KMS-11 (cell line): ENCODE data around the gene CRY2.
"Not testable (repeated sequence)": the region's sequence is repeated elsewhere in the genome, so short reads cannot be mapped to it uniquely, and the experiment has no call there.

ENCODE experiments used
- H2AFZ ChIP-seq: fragments of 200-600 bp; sonication (generic); 2 replicates; pipeline ENCODE4 v1.6.1; 2016; ENCODE audit warnings: antibody characterized with exemption, mixed run types, low read depth
- H3K27ac ChIP-seq: fragments of 200-600 bp; sonication (generic); 2 replicates; pipeline ENCODE4 v1.6.1; 2016; ENCODE audit warnings: mild to moderate bottlenecking, mixed run types
- H3K27me3 ChIP-seq: fragments of 200-600 bp; sonication (generic); 2 replicates; pipeline ENCODE4 v1.6.1; 2017; ENCODE audit warnings: mild to moderate bottlenecking, low read depth, mixed run types, moderate library complexity; ENCODE audit not compliant: insufficient read depth
- H3K36me3 ChIP-seq: fragments of 200-600 bp; sonication (generic); 2 replicates; pipeline ENCODE4 v1.6.1; 2017; ENCODE audit warnings: mild to moderate bottlenecking, mixed run types; ENCODE audit not compliant: insufficient read depth
- H3K4me1 ChIP-seq: fragments of 200-600 bp; sonication (generic); 2 replicates; pipeline ENCODE4 v1.6.1; 2016; ENCODE audit warnings: mild to moderate bottlenecking, low read depth, mixed run types; ENCODE audit not compliant: poor library complexity, severe bottlenecking
- H3K4me2 ChIP-seq: fragments of 200-600 bp; sonication (generic); 2 replicates; pipeline ENCODE4 v1.7.0; 2016; ENCODE audit warnings: mild to moderate bottlenecking, mixed run types
- H3K4me3 ChIP-seq: fragments of 200-600 bp; sonication (generic); IDR thresholded peaks from 2 replicates; pipeline ENCODE4 v1.6.1; 2017; ENCODE audit warnings: low read depth, low read length, mixed read lengths; ENCODE audit not compliant: insufficient read depth
- H3K79me2 ChIP-seq: fragments of 200-600 bp; sonication (generic); 2 replicates; pipeline ENCODE4 v1.6.1; 2016; ENCODE audit warnings: low read depth, mixed run types; ENCODE audit not compliant: insufficient read depth
- H3K9ac ChIP-seq: fragments of 200-600 bp; sonication (generic); 2 replicates; pipeline ENCODE4 v1.6.1; 2016; ENCODE audit warnings: mild to moderate bottlenecking, mixed run types
- H4K20me1 ChIP-seq: fragments of 200-600 bp; sonication (generic); 2 replicates; pipeline ENCODE4 v1.6.1; 2016; ENCODE audit warnings: mild to moderate bottlenecking, mixed run types; ENCODE audit not compliant: insufficient read depth
- TF ChIP-seq, protein P1 (sequence below): fragments of 200-600 bp; sonication (generic); conservative IDR thresholded peaks from 2 replicates; pipeline ENCODE4 v1.6.1; 2017; ENCODE audit warnings: low read depth, mild to moderate bottlenecking, antibody characterized with exemption, low read length, moderate library complexity, mixed read lengths

Gene CRY2

GRCh38 chr11:45818961-45819605 lies 28.2 kb upstream of the CRY2 start:
- TF ChIP-seq, protein P1, sequence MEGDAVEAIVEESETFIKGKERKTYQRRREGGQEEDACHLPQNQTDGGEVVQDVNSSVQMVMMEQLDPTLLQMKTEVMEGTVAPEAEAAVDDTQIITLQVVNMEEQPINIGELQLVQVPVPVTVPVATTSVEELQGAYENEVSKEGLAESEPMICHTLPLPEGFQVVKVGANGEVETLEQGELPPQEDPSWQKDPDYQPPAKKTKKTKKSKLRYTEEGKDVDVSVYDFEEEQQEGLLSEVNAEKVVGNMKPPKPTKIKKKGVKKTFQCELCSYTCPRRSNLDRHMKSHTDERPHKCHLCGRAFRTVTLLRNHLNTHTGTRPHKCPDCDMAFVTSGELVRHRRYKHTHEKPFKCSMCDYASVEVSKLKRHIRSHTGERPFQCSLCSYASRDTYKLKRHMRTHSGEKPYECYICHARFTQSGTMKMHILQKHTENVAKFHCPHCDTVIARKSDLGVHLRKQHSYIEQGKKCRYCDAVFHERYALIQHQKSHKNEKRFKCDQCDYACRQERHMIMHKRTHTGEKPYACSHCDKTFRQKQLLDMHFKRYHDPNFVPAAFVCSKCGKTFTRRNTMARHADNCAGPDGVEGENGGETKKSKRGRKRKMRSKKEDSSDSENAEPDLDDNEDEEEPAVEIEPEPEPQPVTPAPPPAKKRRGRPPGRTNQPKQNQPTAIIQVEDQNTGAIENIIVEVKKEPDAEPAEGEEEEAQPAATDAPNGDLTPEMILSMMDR: no peak
- Histone ChIP-seq H3K79me2 (no peaks in the 10 kb centered on the region), H2AFZ (no peak overlapping the region), H3K27ac (no peak overlapping the region), H3K4me1 (peaks cover 53% of the 10 kb centered on the region), H3K4me2 (no peak overlapping the region), H3K27me3 (no peaks in the 10 kb centered on the region), H3K9ac (no peak overlapping the region), H3K4me3 (no peak overlapping the region), H4K20me1 (no peaks in the 10 kb centered on the region), H3K36me3 (no peaks in the 10 kb centered on the region)

DNA sequence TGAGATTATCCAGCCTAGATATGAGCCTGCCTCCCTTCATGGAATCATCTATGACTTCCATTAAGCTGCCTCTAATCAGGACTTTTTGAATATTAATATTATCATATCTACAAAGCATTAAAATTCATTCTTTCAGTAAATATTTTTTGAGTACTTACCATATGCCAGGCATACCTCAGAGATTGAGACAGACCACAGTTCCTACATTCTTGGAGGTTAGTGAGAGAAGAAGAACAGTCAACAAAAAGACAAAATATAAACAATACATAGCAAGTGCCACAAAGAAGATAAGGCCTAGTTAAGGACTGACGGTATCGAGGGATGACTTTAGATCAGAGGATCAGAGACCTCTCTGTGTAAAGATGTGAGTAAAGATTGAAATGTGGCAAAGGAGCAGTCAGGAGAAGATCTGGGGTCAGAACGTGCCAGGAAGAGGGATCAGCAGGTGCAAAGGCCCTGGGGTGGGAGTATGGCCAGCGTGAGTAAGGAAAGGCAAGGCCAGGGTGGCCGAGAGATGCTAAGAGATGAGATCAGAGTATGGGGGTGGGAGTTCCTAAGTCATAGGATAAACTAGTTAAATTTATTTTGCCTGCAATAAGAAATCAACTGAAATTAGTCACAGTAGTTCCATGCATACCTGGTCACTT lies 26.9 kb upstream of the CRY2 start:
- TF ChIP-seq, protein P1: no peak
- Histone ChIP-seq H2AFZ (no peak overlapping the region), H4K20me1 (no peaks in the 10 kb centered on the region), H3K79me2 (no peaks in the 10 kb centered on the region), H3K36me3 (no peaks in the 10 kb centered on the region), H3K4me1 (peaks cover 65% of the 10 kb centered on the region), H3K4me2 (no peak overlapping the region), H3K27ac (no peak overlapping the region), H3K27me3 (no peaks in the 10 kb centered on the region), H3K9ac (no peak overlapping the region), H3K4me3 (no peak overlapping the region)

DNA sequence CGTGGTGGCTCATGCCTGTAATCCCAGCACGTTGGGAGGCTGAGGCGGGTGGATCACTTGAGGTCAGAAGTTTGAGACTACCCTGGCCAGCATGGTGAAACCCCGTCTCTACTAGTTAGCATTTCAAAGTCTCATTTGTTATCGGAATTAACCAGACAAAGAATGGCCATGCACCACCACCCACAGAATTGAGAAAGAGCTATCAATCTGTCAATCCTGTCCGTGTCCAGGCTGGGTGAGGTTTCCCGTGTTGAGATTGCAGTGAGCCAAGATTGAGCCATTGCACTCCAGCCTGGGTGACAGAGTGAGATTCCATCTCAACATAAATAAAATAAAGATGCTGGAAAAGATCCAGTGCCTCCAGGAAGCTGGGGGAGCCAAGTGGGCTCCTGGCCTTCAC lies 20.8 kb upstream of the CRY2 start:
- not testable (repeated sequence) for H3K36me3 ChIP-seq, H3K27me3 ChIP-seq, H3K27ac ChIP-seq, H2AFZ ChIP-seq, H3K79me2 ChIP-seq, H3K4me2 ChIP-seq, H3K4me3 ChIP-seq, H4K20me1 ChIP-seq, H3K9ac ChIP-seq
- H3K4me1 ChIP-seq: peaks cover 51% of the 10 kb centered on the region

GRCh38 chr11:45827123-45827522 lies 20.2 kb upstream of the CRY2 start:
- TF ChIP-seq, protein P1: no peak
- H2AFZ ChIP-seq: no peak overlapping the region
- peaks cover 45% of the 10 kb centered on the region for H3K4me1 ChIP-seq
- H3K36me3 ChIP-seq: no peaks in the 10 kb centered on the region
- no peak overlapping the region for H3K27ac ChIP-seq
- no peak overlapping the region for H3K4me2 ChIP-seq
- no peak overlapping the region for H3K4me3 ChIP-seq
- H3K27me3 ChIP-seq: no peaks in the 10 kb centered on the region
- no peaks in the 10 kb centered on the region for H3K79me2 ChIP-seq
- H4K20me1 ChIP-seq: no peaks in the 10 kb centered on the region
- no peak overlapping the region for H3K9ac ChIP-seq

- Histone ChIP-seq H3K4me2 (no peak overlapping the region), H3K27ac (no peak overlapping the region), H3K9ac (no peak overlapping the region), H3K27me3 (no peaks in the 10 kb centered on the region), H4K20me1 (no peaks in the 10 kb centered on the region), H3K4me1 (peaks cover 29% of the 10 kb centered on the region), H3K4me3 (no peak overlapping the region), H3K79me2 (no peaks in the 10 kb centered on the region), H2AFZ (no peak overlapping the region), H3K36me3 (no peaks in the 10 kb centered on the region)
- TF ChIP-seq, protein P1: no peak
Observed at GRCh38 chr11:45828996-45829395, 18.3 kb upstream of the CRY2 start.
